ENCODE measurements around the gene ACTN3.
"Not testable (repeated sequence)": the region's sequence is repeated elsewhere in the genome, so short reads cannot be mapped to it uniquely, and the experiment has no call there.

ACTN3 gene

DNA sequence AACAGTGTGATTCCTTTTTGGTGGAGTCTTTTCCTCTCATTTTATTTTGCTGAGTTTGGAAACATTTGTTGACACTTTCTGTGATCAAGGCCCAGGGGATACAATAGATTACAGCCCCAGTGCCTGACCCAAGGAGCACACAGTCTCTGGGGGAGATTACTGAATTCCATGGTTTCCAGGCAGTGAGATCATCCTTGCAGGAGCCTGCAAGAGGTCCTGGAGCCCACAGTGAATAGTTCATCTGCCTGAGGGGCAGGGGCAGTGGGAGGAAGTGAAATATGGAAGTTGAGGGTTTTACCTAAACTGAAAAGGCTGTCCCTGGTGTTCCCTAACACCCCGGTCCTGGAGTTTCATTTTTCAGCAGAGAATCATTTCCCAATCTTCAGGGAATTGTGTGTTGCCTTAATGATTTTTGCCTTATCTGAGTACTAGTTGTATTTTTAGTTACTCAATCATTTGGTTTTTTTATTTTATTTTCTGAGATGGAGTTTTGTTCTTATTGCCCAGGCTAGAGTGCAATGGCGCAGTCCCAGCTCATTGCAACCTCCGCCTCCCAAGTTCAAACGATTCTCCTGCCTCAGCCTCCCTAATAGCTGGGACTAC lies 54.0 kb downstream of the ACTN3 start:
- DNase-seq: no peak

DNA sequence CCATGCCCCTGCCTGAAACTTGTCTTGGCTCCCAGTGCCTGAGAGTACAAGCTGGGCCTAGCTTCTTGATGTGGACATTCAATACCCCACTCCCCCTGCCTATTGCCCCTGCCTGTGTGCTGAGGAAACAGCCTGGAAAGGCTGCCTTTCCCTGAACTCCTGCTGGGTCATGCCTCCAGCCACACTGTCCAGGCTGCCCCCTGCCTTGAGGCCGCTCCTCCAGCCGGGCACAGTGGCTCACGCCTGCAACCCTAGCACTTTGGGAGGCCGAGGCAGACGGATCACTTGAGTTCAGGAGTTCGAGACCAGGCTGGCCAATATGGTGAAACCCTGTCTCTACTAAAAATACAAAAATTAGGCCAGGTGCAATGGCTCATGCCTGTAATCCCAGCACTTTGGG lies 56.4 kb downstream of the ACTN3 start:
- no peak for DNase-seq

DNA sequence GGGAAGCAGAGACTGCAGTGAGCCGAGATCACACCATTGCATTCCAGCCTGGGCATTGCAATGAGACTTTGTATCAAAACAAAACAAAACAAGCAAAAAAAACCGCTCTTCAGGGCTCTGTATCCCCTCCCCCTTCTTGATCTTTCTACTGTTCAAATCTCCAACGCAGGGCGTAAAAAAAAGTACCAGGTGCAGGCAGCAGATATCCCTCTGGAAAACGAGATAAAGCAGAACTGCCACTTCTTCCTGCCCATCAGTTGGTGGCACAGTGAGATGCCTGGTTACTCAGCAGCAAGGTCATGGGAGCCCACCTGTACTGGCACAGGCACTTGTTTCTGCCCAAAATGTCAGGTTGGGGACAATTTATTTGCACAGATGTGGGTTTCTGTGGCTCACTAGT lies 57.5 kb downstream of the ACTN3 start:
- no peak for DNase-seq

DNA sequence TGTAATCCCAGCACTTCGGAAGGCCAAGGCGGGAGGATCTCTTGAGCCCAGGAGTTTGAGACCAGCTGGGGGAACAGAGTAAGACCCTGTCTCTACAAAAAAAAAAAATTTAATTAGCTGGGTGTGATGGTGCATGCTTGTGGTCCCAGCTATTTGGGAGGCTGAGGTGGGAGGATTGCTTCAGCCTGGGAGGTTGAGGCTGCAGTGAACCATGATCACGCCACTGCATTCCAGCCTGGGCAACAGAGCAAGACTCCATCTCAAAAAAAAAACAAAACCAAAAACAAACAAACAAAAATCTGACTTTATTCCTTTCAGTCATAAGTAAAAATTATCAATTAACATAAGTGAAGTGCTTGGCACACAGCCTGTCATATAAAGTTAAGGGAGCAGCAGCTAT lies 59.9 kb downstream of the ACTN3 start:
- DNase-seq: not testable (repeated sequence)

DNA sequence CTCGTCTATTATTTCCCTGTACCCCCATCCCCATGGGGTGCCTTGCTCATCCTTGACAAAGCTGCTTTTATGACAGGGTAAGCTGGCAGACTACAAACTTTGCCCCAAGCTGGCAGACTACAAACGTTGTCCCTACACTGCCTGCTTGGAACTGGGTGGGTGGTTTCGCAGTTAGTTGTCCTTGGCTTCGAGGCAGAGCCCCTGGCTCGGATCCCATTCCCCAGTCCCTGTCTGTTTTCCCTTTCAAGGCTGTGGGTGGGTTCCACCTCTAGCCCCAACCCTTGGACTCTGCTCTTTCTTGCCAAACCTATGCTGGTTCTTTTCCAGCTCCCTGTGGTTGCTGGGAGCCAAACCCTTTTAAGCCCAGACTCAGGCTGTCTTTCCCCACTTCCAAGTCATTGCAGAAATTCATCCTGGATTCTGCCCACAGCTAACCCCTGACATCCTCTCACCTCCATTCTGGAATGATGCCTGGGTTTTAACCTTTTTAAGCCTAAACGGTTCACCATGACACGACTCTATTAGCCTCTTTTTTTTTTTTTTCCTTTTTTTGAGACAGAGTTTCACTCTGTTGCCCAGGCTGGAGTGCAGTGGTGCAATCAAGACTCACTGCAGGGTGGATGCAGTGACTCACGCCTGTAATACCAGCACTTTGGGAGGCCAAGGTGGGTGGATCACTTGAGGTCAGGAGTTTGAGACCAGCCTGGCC lies 60.6 kb downstream of the ACTN3 start:
- no peak for DNase-seq

DNA sequence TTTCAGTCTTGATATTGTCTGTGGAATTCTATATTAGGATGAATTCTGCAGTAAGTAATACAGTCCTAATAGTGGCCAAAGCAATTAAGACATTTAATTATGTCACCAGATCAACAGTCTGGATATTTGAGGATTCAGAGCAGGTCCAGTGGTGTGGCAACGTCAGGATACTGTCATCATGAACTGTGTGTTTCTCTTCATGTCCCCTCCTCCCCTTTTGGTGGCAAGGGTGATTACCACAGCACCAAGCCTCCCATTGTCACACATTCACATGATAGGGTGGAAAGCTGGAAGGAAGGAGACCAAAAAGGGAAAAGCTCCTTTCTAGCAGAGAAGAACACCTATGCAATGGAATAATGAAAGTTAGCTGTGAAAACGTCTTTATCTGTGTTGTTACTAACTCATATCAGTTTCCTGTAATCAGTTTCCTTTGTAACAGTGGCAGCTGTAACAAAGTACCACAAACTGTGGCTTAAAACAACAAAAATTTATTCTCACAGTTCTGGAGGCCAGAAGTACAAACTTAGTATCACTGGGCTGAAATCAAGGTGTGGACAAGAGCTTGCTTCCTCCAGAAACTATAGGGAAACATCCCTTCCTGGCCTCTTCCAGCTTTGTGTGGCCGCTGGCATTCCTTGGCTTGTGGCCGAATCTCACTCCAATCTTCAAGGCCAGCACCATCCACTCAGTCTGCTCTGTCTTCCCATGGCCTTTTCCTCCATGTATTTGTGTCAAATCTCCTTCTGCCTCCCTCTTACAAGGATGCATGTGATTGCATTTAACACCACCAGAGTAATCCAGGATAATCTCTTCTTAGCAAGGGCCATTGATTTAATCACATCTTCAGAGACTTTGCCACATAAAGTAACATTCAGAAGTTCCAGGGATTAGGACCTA lies 63.3 kb downstream of the ACTN3 start:
- DNase-seq: no peak

DNA sequence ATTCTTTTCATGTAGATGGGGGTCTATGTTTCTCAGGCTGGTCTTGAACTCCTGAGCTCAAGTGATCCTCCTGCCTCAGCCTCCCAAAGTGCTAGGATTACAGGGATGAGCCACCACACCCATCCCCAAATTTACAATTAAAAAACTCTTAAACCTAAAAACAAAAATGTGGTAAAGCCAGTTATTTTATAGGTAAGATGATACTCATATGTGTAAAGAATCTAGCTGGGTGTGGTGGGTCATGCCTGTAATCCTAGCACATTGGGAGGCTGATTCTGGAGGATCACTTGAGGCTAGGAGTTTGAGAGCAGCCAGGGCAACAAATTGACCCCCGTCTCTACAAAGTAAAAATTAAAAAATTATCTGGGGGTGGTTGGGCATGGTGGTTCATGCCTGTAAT lies 65.8 kb downstream of the ACTN3 start:
- no peak for DNase-seq

Measured in activated CD4-positive, alpha-beta T cell treated with anti-CD3 and anti-CD28 coated beads, Interleukin-2, amount 50 U/mL, for 4 hours (primary cell).